ENCODE measurements around the gene PRR14.

PRR14 gene

GRCh38 chr16:30658731-30659506 lies 8.2 kb downstream of the PRR14 start:
- no peak for DNase-seq (ENCODE audit: low read depth in 1 of 2, low spot score in 1 of 2)

- DNase-seq (ENCODE audit: low read depth in 1 of 2, low spot score in 1 of 2): peak; percentile 13 to 40
Measured at GRCh38 chr16:30659507-30660423, 9.0 kb downstream of the PRR14 start.

- peak; percentile 53 to 57 for DNase-seq (ENCODE audit: low read depth in 1 of 2, low spot score in 1 of 2)
Measured at GRCh38 chr16:30660424-30661261, 9.9 kb downstream of the PRR14 start.

GRCh38 chr16:30662449-30662848 lies 11.7 kb downstream of the PRR14 start:
- no peak for DNase-seq (ENCODE audit: low read depth in 1 of 2, low spot score in 1 of 2)

GRCh38 chr16:30663038-30663437 lies 12.3 kb downstream of the PRR14 start:
- no peak for DNase-seq (ENCODE audit: low read depth in 1 of 2, low spot score in 1 of 2)

- no peak for DNase-seq (ENCODE audit: low read depth in 1 of 2, low spot score in 1 of 2)
Measured at GRCh38 chr16:30663820-30664219, 13.1 kb downstream of the PRR14 start.

GRCh38 chr16:30664616-30665109 lies 13.9 kb downstream of the PRR14 start:
- no peak for DNase-seq (ENCODE audit: low read depth in 1 of 2, low spot score in 1 of 2)

GRCh38 chr16:30665155-30665829 lies 14.5 kb downstream of the PRR14 start:
- no peak for DNase-seq (ENCODE audit: low read depth in 1 of 2, low spot score in 1 of 2)

GRCh38 chr16:30665830-30666190 lies 15.1 kb downstream of the PRR14 start:
- no peak for DNase-seq (ENCODE audit: low read depth in 1 of 2, low spot score in 1 of 2)

- DNase-seq (ENCODE audit: low read depth in 1 of 2, low spot score in 1 of 2): no peak
Measured at GRCh38 chr16:30666681-30667080, 15.9 kb downstream of the PRR14 start.

- no peak for DNase-seq (ENCODE audit: low read depth in 1 of 2, low spot score in 1 of 2)
Measured at GRCh38 chr16:30667361-30667905, 16.7 kb downstream of the PRR14 start.

- DNase-seq (ENCODE audit: low read depth in 1 of 2, low spot score in 1 of 2): no peak
Measured at GRCh38 chr16:30668393-30668792, 17.6 kb downstream of the PRR14 start.

- DNase-seq (ENCODE audit: low read depth in 1 of 2, low spot score in 1 of 2): no peak
Measured at GRCh38 chr16:30669026-30669902, 18.5 kb downstream of the PRR14 start.

GRCh38 chr16:30669903-30670824 lies 19.4 kb downstream of the PRR14 start:
- no peak for DNase-seq (ENCODE audit: low read depth in 1 of 2, low spot score in 1 of 2)

GRCh38 chr16:30675143-30675542 lies 24.4 kb downstream of the PRR14 start:
- DNase-seq (ENCODE audit: low read depth in 1 of 2, low spot score in 1 of 2): no peak

GRCh38 chr16:30677931-30678585 lies 27.3 kb downstream of the PRR14 start:
- DNase-seq (ENCODE audit: low read depth in 1 of 2, low spot score in 1 of 2): no peak

- DNase-seq (ENCODE audit: low read depth in 1 of 2, low spot score in 1 of 2): no peak
Measured at GRCh38 chr16:30678586-30678970, 27.8 kb downstream of the PRR14 start.

GRCh38 chr16:30680326-30680725 lies 29.6 kb downstream of the PRR14 start:
- no peak for DNase-seq (ENCODE audit: low read depth in 1 of 2, low spot score in 1 of 2)

All from stimulated activated CD4-positive, alpha-beta T cell treated with anti-CD3 and anti-CD28 coated beads, Interleukin-15, amount 100 ng/mL, for 1 hour (primary cell).